GM12878 (cell line): ENCODE measurements around the gene RTN4R. TPM values are rescaled to one million over a fixed set of nuclear protein-coding genes. Genes with fewer than 3 reads are reported as not detected.

Experiments used
- ATAC-seq: fragments of 200-7000 bp; cut with Tn5 transposase; 3 replicates; pipeline ENCODE4 v1.9.1; 2020; ENCODE audit warnings: mild to moderate bottlenecking, moderate library complexity
- BruUV-seq: library from RNA; stranded (reverse); fragments of 400-500 nt; replicated peaks from 2 replicates; lab custom pipeline; 2021; lab: Mats Ljungman, UMichigan
- CTCF ChIA-PET: fragments of 300-600 bp; sonication (Branson Sonifier 250); formaldehyde crosslinking; extraction: SDS; loops from one replicate; lab custom pipeline; 2021; ENCODE audit warnings: inconsistent platforms; lab: Yijun Ruan, JAX
- POLR2A ChIA-PET: fragments of 350-600 bp; formaldehyde crosslinking; extraction: SDS; loops from one replicate; lab custom pipeline; 2021; ENCODE audit warnings: inconsistent platforms; lab: Charles Lee
- RAD21 ChIA-PET: fragments of 300-600 bp; sonication (Branson Sonifier 250); formaldehyde crosslinking; loops from one replicate; lab custom pipeline; 2023; ENCODE audit warnings: antibody characterized with exemption; ENCODE audit not compliant: unreplicated experiment; lab: Charles Lee
- SMC1A ChIA-PET: fragments of 300-600 bp; sonication (Branson Sonifier 250); formaldehyde crosslinking; loops from one replicate; lab custom pipeline; 2023; ENCODE audit not compliant: unreplicated experiment, uncharacterized antibody; lab: Charles Lee
- DNase-seq: peaks from one replicate; pipeline ENCODE4 v3.0.0-alpha.2; 2011; ENCODE audit warnings: low read depth, low spot score
- FAIRE-seq: peaks from 3 replicates; lab custom pipeline; 2011; peaks lifted over from hg19 to GRCh38; lab: Jason Lieb, UNC
- H2AFZ ChIP-seq: 2 replicates; pipeline ENCODE4 v1.6.0; 2011; ENCODE audit warnings: low read depth, low read length, control low read depth; ENCODE audit not compliant: control insufficient read depth
- H3K27ac ChIP-seq: 2 replicates; pipeline ENCODE4 v1.5.1; 2011; ENCODE audit warnings: control low read depth; ENCODE audit not compliant: control insufficient read depth, insufficient read depth
- H3K27me3 ChIP-seq, 2 experiments: replicated peaks in 1 of 2; 2 replicates each; pipeline versions ENCODE4 v1.6.0 to v1.6.1; 2011; ENCODE audit warnings: low read length in 1 of 2; ENCODE audit not compliant: control insufficient read depth in 2 of 2, insufficient read depth in 2 of 2
- H3K36me3 ChIP-seq, 2 experiments: 2 replicates each; pipeline ENCODE4 v1.5.1; 2011; ENCODE audit warnings: low read length in 1 of 2; ENCODE audit not compliant: control insufficient read depth in 2 of 2, insufficient read depth in 2 of 2
- H3K4me1 ChIP-seq: 2 replicates; pipeline ENCODE4 v1.6.1; 2011; ENCODE audit warnings: mild to moderate bottlenecking, low read length, moderate library complexity, mixed read lengths; ENCODE audit not compliant: control insufficient read depth, insufficient read depth
- H3K4me2 ChIP-seq: 2 replicates; pipeline ENCODE4 v1.6.0; 2011; ENCODE audit warnings: control low read depth; ENCODE audit not compliant: control insufficient read depth, insufficient read depth
- H3K4me3 ChIP-seq: fragments of 200-600 bp; sonication (generic); 2 replicates; pipeline ENCODE4 v1.5.1; 2016
- H3K79me2 ChIP-seq: 2 replicates; pipeline ENCODE4 v1.6.0; 2011; ENCODE audit warnings: low read length; ENCODE audit not compliant: control insufficient read depth, insufficient read depth
- H3K9ac ChIP-seq: 2 replicates; pipeline ENCODE4 v1.8.0; 2011; ENCODE audit warnings: low read length, control low read depth, mixed read lengths; ENCODE audit not compliant: control insufficient read depth, insufficient read depth
- H3K9me3 ChIP-seq: replicated peaks from 3 replicates; pipeline ENCODE4 v1.5.1; 2011; ENCODE audit warnings: mild to moderate bottlenecking, low read length; ENCODE audit not compliant: control insufficient read depth, insufficient read depth
- H4K20me1 ChIP-seq: 2 replicates; pipeline ENCODE4 v1.6.0; 2011; ENCODE audit not compliant: control insufficient read depth, insufficient read depth
- CHD2 ChIP-seq: IDR thresholded peaks from 2 replicates; pipeline ENCODE4 v1.6.1; 2011; ENCODE audit warnings: low read depth, low read length, improper control_type of control experiment, borderline replicate concordance
- CTCF ChIP-seq, 3 experiments: IDR thresholded peaks in 2 of 3; conservative IDR thresholded peaks in 1 of 3; 2 replicates each; pipeline ENCODE4 v1.5.1; 2011; ENCODE audit warnings: low read depth in 3 of 3, low read length in 3 of 3, mild to moderate bottlenecking in 3 of 3, control low read depth in 2 of 3, moderate library complexity in 2 of 3, inconsistent platforms in 1 of 3, mixed read lengths in 1 of 3; ENCODE audit not compliant: control insufficient read depth in 2 of 3, insufficient read depth in 1 of 3; ENCODE audit errors: extremely low read depth in 1 of 3
- KAT2A ChIP-seq: conservative IDR thresholded peaks from 2 replicates; pipeline ENCODE4 v1.6.1; 2011; ENCODE audit warnings: low read depth, low read length; ENCODE audit not compliant: control insufficient read depth
- MEF2A ChIP-seq: IDR thresholded peaks from 2 replicates; pipeline ENCODE4 v1.6.1; 2011; ENCODE audit warnings: low read depth, mild to moderate bottlenecking, low read length, moderate library complexity; ENCODE audit not compliant: insufficient read depth
- NFYA ChIP-seq: IDR thresholded peaks from 2 replicates; pipeline ENCODE4 v1.6.1; 2011; ENCODE audit warnings: low read depth, mild to moderate bottlenecking, low read length, improper control_type of control experiment, borderline replicate concordance
- RAD51 ChIP-seq: fragments of 450-650 bp; IDR thresholded peaks from 2 replicates; pipeline ENCODE4 v1.6.1; 2016; ENCODE audit warnings: moderate library complexity, mild to moderate bottlenecking, inconsistent platforms
- SIX5 ChIP-seq: IDR thresholded peaks from 2 replicates; pipeline ENCODE4 v1.6.1; 2011; ENCODE audit warnings: mild to moderate bottlenecking, low read depth, low read length, moderate library complexity; ENCODE audit not compliant: severe bottlenecking
- SRF ChIP-seq, 2 experiments: IDR thresholded peaks; 2 replicates each; pipeline ENCODE4 v1.6.1; 2011; ENCODE audit warnings: low read depth in 2 of 2, low read length in 2 of 2, mild to moderate bottlenecking in 1 of 2, moderate library complexity in 1 of 2
- TCF12 ChIP-seq: IDR thresholded peaks from 2 replicates; pipeline ENCODE4 v1.6.1; 2011; ENCODE audit warnings: low read depth, mild to moderate bottlenecking, low read length
- YBX1 ChIP-seq: fragments of 450-650 bp; IDR thresholded peaks from 2 replicates; pipeline ENCODE4 v1.6.1; 2016; ENCODE audit warnings: antibody characterized with exemption
- ZNF207 ChIP-seq: fragments of 450-650 bp; IDR thresholded peaks from 2 replicates; pipeline ENCODE4 v1.6.1; 2014; ENCODE audit warnings: antibody characterized with exemption, mild to moderate bottlenecking, borderline replicate concordance
- ZNF384 ChIP-seq: IDR thresholded peaks from 2 replicates; pipeline ENCODE4 v1.6.1; 2012; ENCODE audit warnings: low read depth, mild to moderate bottlenecking, low read length, improper control_type of control experiment, borderline replicate concordance
- ZNF622 ChIP-seq: fragments of 450-650 bp; IDR thresholded peaks from 2 replicates; pipeline ENCODE4 v1.6.1; 2017; ENCODE audit warnings: mild to moderate bottlenecking, inconsistent platforms
- WGBS: methylation state at CpG from one replicate; pipeline ENCODE4 v1.1.6; 2016; ENCODE audit warnings: low lambda C conversion rate; ENCODE audit not compliant: insufficient replicate concordance, insufficient coverage; ENCODE audit errors: missing lambda C conversion rate; 5-methylcytosine and 5-hydroxymethylcytosine counted together
- in situ Hi-C: fragments of 300-500 bp; cut with MboI; formaldehyde crosslinking; loops from 9 replicates; pipeline ENCODE4 v1.14.3; 2018; ENCODE audit warnings: mixed read lengths
- intact Hi-C: fragments of 100-400 bp; cut with micrococcal nuclease; formaldehyde crosslinking; loops from one replicate; pipeline ENCODE4 v1.14.2; 2022; ENCODE audit not compliant: unreplicated experiment
- polyA plus RNA-seq, 11 experiments: library from polyadenylated mRNA; depleted of rRNA in 4 of 11; unstranded in 6 of 11; stranded (reverse) in 5 of 11; fragments of >200 nt; fragmentation: Nextera tagmentation in 4 of 11; fragmentation: Illumina TruSeq in 1 of 11; extraction: Ambion mirVana in 4 of 11; extraction: Trizol in 1 of 11; gene quantifications; 1 replicate in 1 of 11; 2 replicates in 10 of 11; pipeline versions ENCODE4 v1.2.1 to v1.2.3, GENCODE V29; 2011 to 2016; ENCODE audit warnings: inconsistent platforms in 2 of 11, missing spikeins in 2 of 11, low read depth in 1 of 11
- total RNA-seq, 4 experiments: library from RNA; depleted of rRNA in 3 of 4; stranded (reverse); fragments of >200 nt in 3 of 4; fragmentation: Illumina TruSeq in 1 of 4; extraction: Trizol in 1 of 4; gene quantifications; 2 replicates each; pipeline versions ENCODE4 v1.2.1 to v1.2.3, GENCODE V29; 2013 to 2021
- TF ChIP-seq, protein P1 (sequence below): fragments of 450-650 bp; IDR thresholded peaks from 2 replicates; pipeline ENCODE4 v1.6.1; 2017; ENCODE audit warnings: antibody characterized with exemption, mild to moderate bottlenecking, moderate library complexity
- TF ChIP-seq, protein P2 (sequence below): fragments of 450-650 bp; IDR thresholded peaks from 2 replicates; pipeline ENCODE4 v1.6.1; 2016; ENCODE audit warnings: mild to moderate bottlenecking, moderate library complexity, borderline replicate concordance

RTN4R gene
- total and polyA plus RNA-seq, 10 of the 15 experiments (the other 5 are each of a cell fraction or from before 2014, with no cell fraction given) = 0.03 to 1.0 (median 0.60) TPM; not detected in 2

DNA sequence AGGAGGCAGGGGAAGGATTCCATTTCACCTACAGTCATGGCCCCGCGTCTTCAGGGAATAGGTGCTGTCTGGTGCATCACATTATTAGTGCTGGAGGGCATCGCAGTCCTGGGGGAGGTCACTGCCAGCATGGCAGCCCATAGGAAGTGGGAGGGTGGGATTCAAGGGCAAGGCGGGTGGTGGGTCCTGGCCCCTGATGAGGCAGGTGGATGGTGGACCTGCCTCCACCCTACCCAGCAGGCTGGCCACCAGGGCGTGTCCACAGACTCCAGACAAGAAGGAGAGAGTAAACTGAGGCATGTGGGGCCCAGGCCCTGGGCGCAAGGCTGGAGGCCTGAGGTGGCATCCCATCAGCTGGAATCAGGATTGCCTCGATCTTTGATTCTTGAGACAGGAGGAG lies 53.3 kb downstream of the RTN4R start:
- in situ Hi-C loops = loop anchor here (5.0 kb wide), 1 partner anchor 47 kb away; no protein-coding TSS in a partner anchor
- no peak overlapping the region for H3K4me2 ChIP-seq
- TF ChIP-seq ZNF384 = no peak
- TF ChIP-seq MEF2A = no peak
- no peak for TF ChIP-seq ZNF622
- TF ChIP-seq SIX5 = no peak
- TF ChIP-seq CTCF (IDR thresholded peaks at IDR 0.05 in 2 of 3, conservative IDR thresholded peaks at IDR 0.05 in 1 of 3; ENCODE audit: control insufficient read depth in 2 of 3, extremely low read depth in 1 of 3, insufficient read depth in 1 of 3, low read depth in 3 of 3, low read length in 3 of 3) = no peak
- TF ChIP-seq, protein P1, sequence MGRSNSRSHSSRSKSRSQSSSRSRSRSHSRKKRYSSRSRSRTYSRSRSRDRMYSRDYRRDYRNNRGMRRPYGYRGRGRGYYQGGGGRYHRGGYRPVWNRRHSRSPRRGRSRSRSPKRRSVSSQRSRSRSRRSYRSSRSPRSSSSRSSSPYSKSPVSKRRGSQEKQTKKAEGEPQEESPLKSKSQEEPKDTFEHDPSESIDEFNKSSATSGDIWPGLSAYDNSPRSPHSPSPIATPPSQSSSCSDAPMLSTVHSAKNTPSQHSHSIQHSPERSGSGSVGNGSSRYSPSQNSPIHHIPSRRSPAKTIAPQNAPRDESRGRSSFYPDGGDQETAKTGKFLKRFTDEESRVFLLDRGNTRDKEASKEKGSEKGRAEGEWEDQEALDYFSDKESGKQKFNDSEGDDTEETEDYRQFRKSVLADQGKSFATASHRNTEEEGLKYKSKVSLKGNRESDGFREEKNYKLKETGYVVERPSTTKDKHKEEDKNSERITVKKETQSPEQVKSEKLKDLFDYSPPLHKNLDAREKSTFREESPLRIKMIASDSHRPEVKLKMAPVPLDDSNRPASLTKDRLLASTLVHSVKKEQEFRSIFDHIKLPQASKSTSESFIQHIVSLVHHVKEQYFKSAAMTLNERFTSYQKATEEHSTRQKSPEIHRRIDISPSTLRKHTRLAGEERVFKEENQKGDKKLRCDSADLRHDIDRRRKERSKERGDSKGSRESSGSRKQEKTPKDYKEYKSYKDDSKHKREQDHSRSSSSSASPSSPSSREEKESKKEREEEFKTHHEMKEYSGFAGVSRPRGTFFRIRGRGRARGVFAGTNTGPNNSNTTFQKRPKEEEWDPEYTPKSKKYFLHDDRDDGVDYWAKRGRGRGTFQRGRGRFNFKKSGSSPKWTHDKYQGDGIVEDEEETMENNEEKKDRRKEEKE = no peak
- TF ChIP-seq TCF12 = no peak
- no peak for TF ChIP-seq RAD51
- TF ChIP-seq YBX1 = no peak
- no peak for TF ChIP-seq SRF (IDR thresholded peaks at IDR 0.05; ENCODE audit: low read depth in 2 of 2, low read length in 2 of 2)
- TF ChIP-seq KAT2A = no peak
- TF ChIP-seq CHD2 = no peak
- no peak for TF ChIP-seq NFYA
- no peak for TF ChIP-seq ZNF207
- TF ChIP-seq, protein P2, sequence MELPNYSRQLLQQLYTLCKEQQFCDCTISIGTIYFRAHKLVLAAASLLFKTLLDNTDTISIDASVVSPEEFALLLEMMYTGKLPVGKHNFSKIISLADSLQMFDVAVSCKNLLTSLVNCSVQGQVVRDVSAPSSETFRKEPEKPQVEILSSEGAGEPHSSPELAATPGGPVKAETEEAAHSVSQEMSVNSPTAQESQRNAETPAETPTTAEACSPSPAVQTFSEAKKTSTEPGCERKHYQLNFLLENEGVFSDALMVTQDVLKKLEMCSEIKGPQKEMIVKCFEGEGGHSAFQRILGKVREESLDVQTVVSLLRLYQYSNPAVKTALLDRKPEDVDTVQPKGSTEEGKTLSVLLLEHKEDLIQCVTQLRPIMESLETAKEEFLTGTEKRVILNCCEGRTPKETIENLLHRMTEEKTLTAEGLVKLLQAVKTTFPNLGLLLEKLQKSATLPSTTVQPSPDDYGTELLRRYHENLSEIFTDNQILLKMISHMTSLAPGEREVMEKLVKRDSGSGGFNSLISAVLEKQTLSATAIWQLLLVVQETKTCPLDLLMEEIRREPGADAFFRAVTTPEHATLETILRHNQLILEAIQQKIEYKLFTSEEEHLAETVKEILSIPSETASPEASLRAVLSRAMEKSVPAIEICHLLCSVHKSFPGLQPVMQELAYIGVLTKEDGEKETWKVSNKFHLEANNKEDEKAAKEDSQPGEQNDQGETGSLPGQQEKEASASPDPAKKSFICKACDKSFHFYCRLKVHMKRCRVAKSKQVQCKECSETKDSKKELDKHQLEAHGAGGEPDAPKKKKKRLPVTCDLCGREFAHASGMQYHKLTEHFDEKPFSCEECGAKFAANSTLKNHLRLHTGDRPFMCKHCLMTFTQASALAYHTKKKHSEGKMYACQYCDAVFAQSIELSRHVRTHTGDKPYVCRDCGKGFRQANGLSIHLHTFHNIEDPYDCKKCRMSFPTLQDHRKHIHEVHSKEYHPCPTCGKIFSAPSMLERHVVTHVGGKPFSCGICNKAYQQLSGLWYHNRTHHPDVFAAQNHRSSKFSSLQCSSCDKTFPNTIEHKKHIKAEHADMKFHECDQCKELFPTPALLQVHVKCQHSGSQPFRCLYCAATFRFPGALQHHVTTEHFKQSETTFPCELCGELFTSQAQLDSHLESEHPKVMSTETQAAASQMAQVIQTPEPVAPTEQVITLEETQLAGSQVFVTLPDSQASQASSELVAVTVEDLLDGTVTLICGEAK = no peak

More for the DNA sequence above, 53.3 kb downstream of the RTN4R start:
- BruUV-seq = no TSS peak
- CTCF ChIA-PET = interaction anchor here (1.2 to 1.5 kb wide), 2 partner anchors 23 to 24 kb away, joined by 5 to 7 read pairs; no protein-coding TSS in a partner anchor
- no peaks in the 10 kb centered on the region; a peak in 2 of 4 replicates for H3K27me3 ChIP-seq
- ATAC-seq (no peak), DNase-seq (no peak), FAIRE-seq (no peak)
- WGBS = 40% methylated on average over 7 of the region's 7 CpGs
- intact Hi-C loops = no loop called here
- no peak overlapping the region for H3K9ac ChIP-seq
- POLR2A ChIA-PET = no interaction called here
- no peaks in the 10 kb centered on the region for H3K4me1 ChIP-seq
- no peaks in the 10 kb centered on the region for H3K79me2 ChIP-seq
- H3K4me3 ChIP-seq = no peak overlapping the region
- H3K36me3 ChIP-seq = no peaks in the 10 kb centered on the region
- RAD21 ChIA-PET = no interaction called here
- no peak overlapping the region for H3K27ac ChIP-seq
- no peak overlapping the region for H2AFZ ChIP-seq
- SMC1A ChIA-PET = no interaction called here
- H4K20me1 ChIP-seq = no peaks in the 10 kb centered on the region
- peaks cover 3% of the 10 kb centered on the region; the same call in 1 of the 3 replicates for H3K9me3 ChIP-seq
